GM10248 (cell line): ENCODE data around the gene TMC1.

Experiments
- CTCF ChIA-PET: fragments of 300-600 bp; sonication (Branson Sonifier 250); formaldehyde crosslinking; extraction: SDS; loops from one replicate; lab custom pipeline; 2021; ENCODE audit warnings: antibody characterized with exemption; lab: Yijun Ruan, JAX
- POLR2A ChIA-PET: fragments of 350-650 bp; sonication (Branson Sonifier 250); formaldehyde crosslinking; extraction: SDS; loops from one replicate; lab custom pipeline; 2020; ENCODE audit warnings: antibody characterized with exemption; lab: Yijun Ruan, JAX
- DNase-seq: peaks from one replicate; pipeline ENCODE4 v3.0.0; 2012; ENCODE audit errors: extremely low spot score
- CTCF ChIP-seq: IDR thresholded peaks from 2 replicates; pipeline ENCODE4 v1.5.1; 2012; ENCODE audit warnings: mild to moderate bottlenecking, low read depth; ENCODE audit errors: extremely low read depth, missing control alignments, control extremely low read depth

Gene TMC1

GRCh38 chr9:72772661-72773060 is 251.3 kb downstream of the TMC1 start:
- no peak for DNase-seq
- ChIA-PET CTCF (no interaction called here), POLR2A (no interaction called here)
- no peak for TF ChIP-seq CTCF

- POLR2A ChIA-PET, result no interaction called here
- CTCF ChIA-PET, result no interaction called here
- TF ChIP-seq CTCF, result no peak
- DNase-seq, result no peak
Measured at GRCh38 chr9:72773570-72773969, 252.2 kb downstream of the TMC1 start.

GRCh38 chr9:72775570-72775969 is 254.2 kb downstream of the TMC1 start:
- TF ChIP-seq CTCF, result no peak
- ChIA-PET POLR2A (no interaction called here), CTCF (interaction anchor here (0.8 to 1.4 kb wide), 5 partner anchors 11 to 32 kb away, joined by 3 to 4 read pairs (median 3); no protein-coding TSS in a partner anchor)
- DNase-seq, result no peak

GRCh38 chr9:72779614-72780013 is 258.2 kb downstream of the TMC1 start:
- ChIA-PET CTCF (interaction anchor here (0.9 kb wide), 1 partner anchor 10 kb away, joined by 3 read pairs; no protein-coding TSS in a partner anchor), POLR2A (no interaction called here)
- DNase-seq, result no peak
- TF ChIP-seq CTCF, result no peak

GRCh38 chr9:72786948-72787347 is 265.5 kb downstream of the TMC1 start:
- POLR2A ChIA-PET, result no interaction called here
- no peak for TF ChIP-seq CTCF
- CTCF ChIA-PET, result interaction anchor here (1.2 kb wide), 1 partner anchor 11 kb away, joined by 3 read pairs; no protein-coding TSS in a partner anchor
- no peak for DNase-seq

- ChIA-PET POLR2A (no interaction called here), CTCF (no interaction called here)
- TF ChIP-seq CTCF, result no peak
- DNase-seq, result no peak
Measured at GRCh38 chr9:72788966-72789735, 267.7 kb downstream of the TMC1 start.
